Subcutaneous abdominal adipose tissue (tissue), 5 donors: ENCODE results near the gene HIGD1C.
A peak's percentile ranks its signal among the peaks of the same experiment; 100 is the strongest.
"Not testable (repeated sequence)": the region's sequence is repeated elsewhere in the genome, so short reads cannot be mapped to it uniquely, and the experiment has no call there.

Source experiments
- H3K27ac ChIP-seq: one replicate; pipeline ENCODE4 v1.7.0; 2013; ENCODE audit warnings: low read depth, mild to moderate bottlenecking, inconsistent platforms, low read length, moderate library complexity
- H3K27me3 ChIP-seq, 5 donors: one replicate each; pipeline ENCODE4 v1.7.0; 2013; ENCODE audit warnings: low read length in 5 of 5, inconsistent platforms in 1 of 5; ENCODE audit not compliant: control insufficient read depth in 5 of 5, insufficient read depth in 4 of 5
- H3K36me3 ChIP-seq, 5 donors: one replicate each; pipeline ENCODE4 v1.7.0; 2013; ENCODE audit warnings: low read length in 5 of 5; ENCODE audit not compliant: control insufficient read depth in 5 of 5, insufficient read depth in 5 of 5
- H3K4me1 ChIP-seq, 5 donors: one replicate each; pipeline ENCODE4 v1.7.0; 2013; ENCODE audit warnings: low read length in 5 of 5, mild to moderate bottlenecking in 3 of 5, moderate library complexity in 1 of 5; ENCODE audit not compliant: control insufficient read depth in 5 of 5, insufficient read depth in 5 of 5
- H3K4me3 ChIP-seq, 5 donors: one replicate each; pipeline ENCODE4 v1.7.0; 2013; ENCODE audit warnings: low read length in 5 of 5, low read depth in 1 of 5
- H3K9ac ChIP-seq, 5 donors: one replicate each; pipeline ENCODE4 v1.7.0; 2013; ENCODE audit warnings: low read length in 5 of 5, mild to moderate bottlenecking in 4 of 5, moderate library complexity in 3 of 5
- H3K9me3 ChIP-seq, 5 donors: one replicate each; pipeline ENCODE4 v1.7.0; 2013; ENCODE audit warnings: low read length in 5 of 5; ENCODE audit not compliant: control insufficient read depth in 5 of 5
- donor health status: healthy.
- donor health status: healthy.
- donor health status: healthy.
- donor health status: healthy.
- donor health status: healthy.

The HIGD1C gene

GRCh38 chr12:50952510-50952909 lies at the start of gene HIGD1C:
TSS of gene HIGD1C (plus strand) at chr12:50952544. CDS start at chr12:50953999, 1,455 bp downstream.
- Histone ChIP-seq H3K9me3 (no peaks in the 10 kb centered on the region), H3K9ac (no peak within 1 kb of the TSS), H3K27ac (no peak within 1 kb of the TSS), H3K27me3 (no peaks in the 10 kb centered on the region), H3K36me3 (peaks cover 0 to 5% (median 0%) of the 10 kb centered on the region in 5 donors), H3K4me1 (peaks cover 0 to 8% (median 0%) of the 10 kb centered on the region in 5 donors), H3K4me3 (no peak within 1 kb of the TSS)

GRCh38 chr12:50908479-50908878 lies 43.9 kb upstream of the HIGD1C start:
- not testable (repeated sequence) for H3K4me3 ChIP-seq, H3K27ac ChIP-seq, H3K9ac ChIP-seq, H3K36me3 ChIP-seq, H3K4me1 ChIP-seq, H3K27me3 ChIP-seq
- H3K9me3 ChIP-seq: peaks cover 0 to 17% (median 15%) of the 10 kb centered on the region in 5 donors

GRCh38 chr12:50912361-50912760 lies 40.0 kb upstream of the HIGD1C start:
- peaks cover 2 to 41% (median 41%) of the 10 kb centered on the region in 5 donors for H3K9me3 ChIP-seq
- H3K4me1 ChIP-seq, H3K27ac ChIP-seq, H3K9ac ChIP-seq, H3K27me3 ChIP-seq, H3K36me3 ChIP-seq, H3K4me3 ChIP-seq: not testable (repeated sequence)

GRCh38 chr12:50913224-50913623 lies 39.1 kb upstream of the HIGD1C start:
- no peak overlapping the region for H3K9ac ChIP-seq
- no peaks in the 10 kb centered on the region for H3K4me1 ChIP-seq
- H3K27me3 ChIP-seq: no peaks in the 10 kb centered on the region
- peaks cover 2 to 41% (median 41%) of the 10 kb centered on the region in 5 donors for H3K9me3 ChIP-seq
- H3K4me3 ChIP-seq: no peak overlapping the region
- no peak overlapping the region for H3K27ac ChIP-seq
- no peaks in the 10 kb centered on the region for H3K36me3 ChIP-seq

DNA sequence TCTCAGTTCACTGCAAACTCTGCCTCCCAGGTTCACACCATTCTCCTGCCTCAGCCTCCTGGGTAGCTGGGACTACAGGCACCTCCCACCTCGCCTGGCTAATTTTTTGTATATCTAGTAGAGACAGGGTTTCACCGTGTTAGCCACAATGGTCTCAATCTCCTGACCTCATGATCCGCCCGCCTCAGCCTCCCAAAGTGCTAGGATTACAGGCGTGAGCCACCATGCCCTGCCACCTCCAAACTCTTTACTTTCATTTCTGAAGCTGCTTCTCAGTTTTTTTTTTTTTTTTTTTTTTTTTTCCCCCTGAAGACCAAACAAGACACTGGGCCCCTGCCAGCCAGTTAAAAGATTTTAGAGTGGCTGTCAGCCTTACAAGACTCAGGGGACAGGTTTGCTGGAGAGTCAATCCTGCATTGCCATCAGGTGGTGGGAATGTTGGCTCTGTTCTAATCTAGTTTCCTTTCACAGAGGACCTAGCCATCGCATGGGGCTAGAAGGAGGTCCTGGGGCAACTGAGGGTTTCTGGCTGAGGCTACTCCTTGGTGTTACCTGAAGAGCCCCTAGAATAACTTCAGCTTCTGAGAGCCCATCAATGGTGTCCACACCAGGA lies 37.4 kb upstream of the HIGD1C start:
- Histone ChIP-seq H3K27me3 (no peaks in the 10 kb centered on the region), H3K4me3 (no peak overlapping the region), H3K9ac (no peak overlapping the region), H3K27ac (no peak overlapping the region), H3K36me3 (no peaks in the 10 kb centered on the region), H3K9me3 (peaks cover 2 to 43% (median 41%) of the 10 kb centered on the region in 5 donors), H3K4me1 (no peaks in the 10 kb centered on the region)

GRCh38 chr12:50916292-50916691 lies 36.1 kb upstream of the HIGD1C start:
- no peaks in the 10 kb centered on the region for H3K27me3 ChIP-seq

GRCh38 chr12:50918584-50919316 lies 33.6 kb upstream of the HIGD1C start:
- Histone ChIP-seq H3K36me3 (no peaks in the 10 kb centered on the region), H3K27ac (no peak overlapping the region), H3K4me1 (peaks cover 0 to 20% (median 17%) of the 10 kb centered on the region in 5 donors), H3K9ac (no peak overlapping the region), H3K27me3 (no peaks in the 10 kb centered on the region), H3K4me3 (no peak overlapping the region), H3K9me3 (peaks cover 1 to 27% (median 23%) of the 10 kb centered on the region in 5 donors)

More at GRCh38 chr12:50916292-50916691, 36.1 kb upstream of the HIGD1C start:
- H3K4me3 ChIP-seq: peak overlapping the region in 2 of 5 donors; percentile 17 to 41
- no peaks in the 10 kb centered on the region for H3K4me1 ChIP-seq
- peaks cover 2 to 42% (median 41%) of the 10 kb centered on the region in 5 donors for H3K9me3 ChIP-seq
- H3K36me3 ChIP-seq: no peaks in the 10 kb centered on the region
- no peak overlapping the region for H3K27ac ChIP-seq
- no peak overlapping the region for H3K9ac ChIP-seq

GRCh38 chr12:50922820-50923219 lies 29.5 kb upstream of the HIGD1C start:
- Histone ChIP-seq H3K9me3 (peaks cover 0 to 2% (median 0%) of the 10 kb centered on the region in 5 donors), H3K4me1 (peaks cover 0 to 48% (median 41%) of the 10 kb centered on the region in 5 donors), H3K27me3 (no peaks in the 10 kb centered on the region), H3K4me3 (peak overlapping the region in 2 of 5 donors; percentile 17 to 24), H3K36me3 (no peaks in the 10 kb centered on the region), H3K9ac (peak overlapping the region in 4 of 5 donors; percentile 16 to 87 (median 56)), H3K27ac (peak overlapping the region; percentile 97)

DNA sequence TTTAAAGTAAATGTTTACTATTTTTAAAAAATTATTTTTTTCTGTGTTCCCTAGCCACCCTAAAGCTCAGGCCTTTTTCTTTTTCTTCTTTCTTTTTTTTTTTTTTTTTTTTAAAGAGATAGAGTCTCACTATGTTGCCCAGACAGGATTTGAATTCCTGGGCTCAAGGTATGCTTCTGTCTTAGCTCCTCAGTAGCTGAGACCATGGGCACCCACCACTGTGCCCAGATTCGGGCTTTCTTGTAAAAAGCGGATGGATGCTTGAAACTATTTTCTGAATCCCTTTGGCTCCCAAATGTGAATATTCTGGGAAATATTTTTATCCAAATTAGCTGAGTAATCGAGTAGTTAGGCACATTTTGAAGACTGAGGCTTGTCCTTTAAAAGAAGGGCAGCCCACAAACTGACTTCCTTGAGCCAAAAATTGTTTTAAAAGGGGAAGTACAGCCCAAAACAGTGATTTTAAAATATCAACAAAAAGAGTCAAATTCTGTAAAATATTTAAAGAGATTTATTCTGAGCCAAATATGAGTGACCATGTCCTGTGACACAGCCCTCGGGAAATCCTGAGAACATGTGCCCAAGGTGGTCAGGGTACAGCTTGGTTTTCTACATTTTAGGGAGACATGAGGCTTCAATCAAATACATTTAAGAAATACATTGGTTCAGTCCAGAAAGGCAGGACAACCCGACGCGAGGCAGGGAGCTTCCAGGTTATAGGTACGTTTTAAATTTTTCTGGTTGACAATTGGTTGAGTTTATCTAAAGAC lies 28.8 kb upstream of the HIGD1C start:
- Histone ChIP-seq H3K4me3 (peak overlapping the region; percentile 68 to 99 (median 96)), H3K4me1 (peaks cover 2 to 56% (median 48%) of the 10 kb centered on the region in 5 donors), H3K27ac (peak overlapping the region; percentile 97), H3K36me3 (peaks cover 0 to 2% (median 0%) of the 10 kb centered on the region in 5 donors), H3K9me3 (peaks cover 0 to 2% (median 0%) of the 10 kb centered on the region in 5 donors), H3K9ac (peak overlapping the region; percentile 39 to 87 (median 59)), H3K27me3 (no peaks in the 10 kb centered on the region)
